NT2/D1 (cell line): Measurements from ENCODE around the gene PPP1R9A.

Experiments used
- DNase-seq: peaks from one replicate; pipeline ENCODE4 v3.0.0-alpha.2; 2011; ENCODE audit warnings: low read depth, low spot score
- H3K27me3 ChIP-seq: 2 replicates; pipeline ENCODE4 v1.6.0; 2011; ENCODE audit warnings: mild to moderate bottlenecking; ENCODE audit not compliant: insufficient read length, insufficient read depth
- H3K36me3 ChIP-seq: 2 replicates; pipeline ENCODE4 v1.6.1; 2011; ENCODE audit warnings: mild to moderate bottlenecking, low read length, mixed read lengths; ENCODE audit not compliant: insufficient read depth, insufficient read length
- H3K4me1 ChIP-seq: 2 replicates; pipeline ENCODE4 v1.5.1; 2011; ENCODE audit not compliant: insufficient read depth, insufficient read length
- H3K4me3 ChIP-seq: 2 replicates; pipeline ENCODE4 v1.5.1; 2011; ENCODE audit warnings: low read depth; ENCODE audit not compliant: insufficient read length
- H3K9ac ChIP-seq: 2 replicates; pipeline ENCODE4 v1.6.0; 2011; ENCODE audit warnings: low read depth; ENCODE audit not compliant: insufficient read length
- H3K9me3 ChIP-seq: 2 replicates; pipeline ENCODE4 v1.5.1; 2011; ENCODE audit warnings: mild to moderate bottlenecking, low read length; ENCODE audit not compliant: insufficient read depth
- SUZ12 ChIP-seq: IDR thresholded peaks from 2 replicates; pipeline ENCODE4 v1.6.1; 2011; ENCODE audit not compliant: insufficient read length, insufficient read depth; ENCODE audit errors: extremely low read depth
- YY1 ChIP-seq: IDR thresholded peaks from 2 replicates; pipeline ENCODE4 v1.6.1; 2011; ENCODE audit not compliant: insufficient read length, insufficient read depth
- ZNF274 ChIP-seq: IDR thresholded peaks from 2 replicates; pipeline ENCODE4 v1.6.1; 2011; ENCODE audit warnings: mild to moderate bottlenecking, low read depth, low read length

The PPP1R9A gene

DNA sequence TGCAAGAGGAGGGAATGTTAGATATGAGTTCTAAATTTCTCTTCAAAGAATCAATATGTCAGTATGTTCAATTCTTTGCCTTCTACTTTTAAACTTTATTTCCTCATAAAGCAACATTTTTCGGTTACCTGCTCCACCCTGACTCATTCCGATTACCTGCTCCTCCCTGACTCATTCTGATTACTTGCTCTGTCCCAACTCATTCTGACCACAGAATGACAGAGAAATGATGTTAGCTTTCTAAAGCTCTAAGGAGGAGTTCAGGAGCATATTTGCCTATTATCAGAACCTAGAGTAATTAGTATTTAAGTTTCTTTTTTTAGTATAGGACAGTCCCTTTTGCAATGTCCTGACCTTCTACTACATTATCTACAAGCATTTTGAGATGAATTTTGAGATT lies 24.5 kb upstream of the PPP1R9A start:
- TF ChIP-seq ZNF274, result no peak
- TF ChIP-seq YY1, result no peak
- no peak for TF ChIP-seq SUZ12
- Histone ChIP-seq H3K4me1 (no peaks in the 10 kb centered on the region), H3K27me3 (no peaks in the 10 kb centered on the region), H3K9me3 (peaks cover 9% of the 10 kb centered on the region; the same call in 1 of the 2 replicates), H3K36me3 (no peaks in the 10 kb centered on the region), H3K9ac (no peak overlapping the region), H3K4me3 (no peak overlapping the region)
- DNase-seq, result no peak

- Histone ChIP-seq H3K4me1 (no peaks in the 10 kb centered on the region), H3K27me3 (no peaks in the 10 kb centered on the region), H3K9me3 (0 out of 2 replicates have a peak, but pooled peaks cover 2% of the 10 kb centered on the region), H3K4me3 (no peak overlapping the region), H3K36me3 (no peaks in the 10 kb centered on the region), H3K9ac (no peak overlapping the region)
- DNase-seq, result no peak
- TF ChIP-seq YY1 (no peak), ZNF274 (no peak), SUZ12 (no peak)
Measured at GRCh38 chr7:94883616-94884015, 23.8 kb upstream of the PPP1R9A start.

DNA sequence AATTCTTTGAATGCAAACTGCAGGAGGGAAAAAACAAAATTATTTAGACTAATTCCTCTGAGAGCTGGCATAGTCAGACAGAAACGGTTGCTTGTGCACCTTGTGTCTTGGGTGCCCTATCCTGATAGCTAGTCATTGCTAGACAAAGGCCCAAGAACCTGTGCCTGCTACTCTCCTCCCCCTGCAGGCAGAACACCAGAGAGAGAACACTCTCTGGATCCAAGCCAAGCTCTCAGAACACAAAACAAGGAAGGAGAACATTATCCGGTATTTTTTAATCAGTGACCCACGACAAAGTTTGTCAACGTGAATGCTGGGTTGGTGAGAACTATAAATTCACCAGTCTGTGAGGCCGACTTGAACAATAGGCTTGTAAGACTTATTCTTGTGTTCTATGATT lies 18.8 kb upstream of the PPP1R9A start:
- Histone ChIP-seq H3K4me3 (no peak overlapping the region), H3K27me3 (no peaks in the 10 kb centered on the region), H3K9ac (no peak overlapping the region), H3K36me3 (no peaks in the 10 kb centered on the region), H3K4me1 (no peaks in the 10 kb centered on the region), H3K9me3 (no peaks in the 10 kb centered on the region)
- TF ChIP-seq ZNF274, result no peak
- no peak for TF ChIP-seq SUZ12
- TF ChIP-seq YY1, result no peak
- no peak for DNase-seq

DNA sequence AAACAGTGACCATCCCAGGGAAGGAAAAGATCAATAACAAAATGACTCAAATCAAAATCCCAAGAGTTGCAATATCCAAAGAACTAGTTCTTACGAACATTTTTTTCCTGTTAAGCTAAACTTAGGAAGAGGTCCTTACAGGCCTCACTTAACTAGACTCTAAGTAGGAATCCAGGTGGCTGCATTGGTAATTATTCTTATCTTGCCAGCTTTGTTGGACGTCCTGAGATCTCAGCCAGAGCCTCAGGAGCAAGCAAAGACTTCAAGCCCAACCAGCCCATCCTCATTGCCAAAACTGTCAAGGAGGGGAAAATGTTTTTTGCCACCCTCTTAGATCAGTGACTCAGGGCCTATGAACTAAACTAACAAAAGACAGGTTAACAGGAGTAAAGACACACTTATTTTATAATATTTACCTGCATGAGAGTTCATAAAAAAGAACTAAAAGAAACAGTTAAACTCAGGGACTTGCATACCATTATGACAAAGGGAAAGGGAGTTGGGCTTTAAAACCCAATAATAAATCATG lies 18.3 kb upstream of the PPP1R9A start:
- no peak for TF ChIP-seq ZNF274
- no peak for TF ChIP-seq SUZ12
- no peak for TF ChIP-seq YY1
- Histone ChIP-seq H3K9ac (no peak overlapping the region), H3K9me3 (no peaks in the 10 kb centered on the region)

GRCh38 chr7:94890216-94890615 lies 17.2 kb upstream of the PPP1R9A start:
- no peak for TF ChIP-seq YY1
- H3K4me1 ChIP-seq, result no peaks in the 10 kb centered on the region
- DNase-seq, result no peak

More for the DNA sequence above, 18.3 kb upstream of the PPP1R9A start:
- Histone ChIP-seq H3K27me3 (no peaks in the 10 kb centered on the region), H3K4me1 (no peaks in the 10 kb centered on the region), H3K4me3 (no peak overlapping the region), H3K36me3 (no peaks in the 10 kb centered on the region)
- DNase-seq, result no peak

DNA sequence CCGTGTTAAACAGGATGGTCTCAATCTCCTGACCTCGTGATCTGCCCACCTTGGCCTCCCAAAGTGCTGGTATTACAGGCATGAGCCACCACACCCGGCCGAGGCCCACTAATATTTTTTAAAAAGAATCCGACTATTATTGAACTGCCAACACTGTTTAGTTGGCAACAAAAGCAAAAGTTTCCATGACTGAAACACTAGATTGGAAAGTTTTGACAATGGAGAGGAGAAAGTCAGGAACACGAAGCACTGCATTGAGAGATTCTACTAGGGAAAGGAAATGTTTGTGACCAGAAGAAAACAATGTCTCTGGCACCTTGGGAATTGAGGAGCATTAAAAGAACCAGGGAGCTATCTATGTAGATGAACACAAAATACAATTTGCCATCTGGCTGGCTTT lies 13.7 kb upstream of the PPP1R9A start:
- Histone ChIP-seq H3K4me1 (no peaks in the 10 kb centered on the region), H3K4me3 (no peak overlapping the region), H3K9me3 (no peaks in the 10 kb centered on the region), H3K36me3 (no peaks in the 10 kb centered on the region), H3K9ac (no peak overlapping the region), H3K27me3 (no peaks in the 10 kb centered on the region)
- TF ChIP-seq ZNF274 (no peak), YY1 (no peak)
- DNase-seq, result no peak

More at GRCh38 chr7:94890216-94890615, 17.2 kb upstream of the PPP1R9A start:
- Histone ChIP-seq H3K9me3 (no peaks in the 10 kb centered on the region), H3K4me3 (no peak overlapping the region), H3K27me3 (no peaks in the 10 kb centered on the region), H3K9ac (no peak overlapping the region), H3K36me3 (no peaks in the 10 kb centered on the region)

- Histone ChIP-seq H3K9me3 (no peaks in the 10 kb centered on the region), H3K4me3 (no peak overlapping the region), H3K4me1 (no peaks in the 10 kb centered on the region), H3K36me3 (no peaks in the 10 kb centered on the region), H3K27me3 (no peaks in the 10 kb centered on the region), H3K9ac (no peak overlapping the region)
- no peak for DNase-seq
- no peak for TF ChIP-seq YY1
- no peak for TF ChIP-seq SUZ12
- no peak for TF ChIP-seq ZNF274
Measured at GRCh38 chr7:94897541-94897940, 9.9 kb upstream of the PPP1R9A start.

DNA sequence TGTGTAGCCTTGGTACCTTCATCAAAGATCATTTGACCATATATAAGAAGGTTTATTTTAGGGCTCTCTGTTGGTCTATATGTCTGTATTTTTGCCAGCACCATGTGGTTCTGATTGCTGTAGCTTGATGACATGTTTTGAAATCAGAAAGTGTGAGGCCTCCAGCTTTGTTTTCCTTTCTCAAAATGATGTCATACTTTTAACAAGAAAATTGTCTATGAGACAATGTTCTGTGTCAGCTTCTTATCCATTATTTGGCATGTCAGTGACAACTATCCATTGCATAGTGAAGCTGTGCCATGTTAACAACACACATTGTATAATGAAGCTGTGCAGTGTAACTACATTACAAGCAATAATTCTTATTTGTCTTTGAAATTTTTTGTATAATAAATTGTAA lies 9.1 kb upstream of the PPP1R9A start:
- no peak for DNase-seq
- no peak overlapping the region for H3K9ac ChIP-seq
- no peaks in the 10 kb centered on the region for H3K36me3 ChIP-seq
- H3K4me1 ChIP-seq, result no peaks in the 10 kb centered on the region
- TF ChIP-seq YY1, result no peak
- no peak for TF ChIP-seq SUZ12
- TF ChIP-seq ZNF274, result no peak
- no peaks in the 10 kb centered on the region for H3K27me3 ChIP-seq
- no peaks in the 10 kb centered on the region for H3K9me3 ChIP-seq
- no peak overlapping the region for H3K4me3 ChIP-seq
